C1 segment of cervical spinal cord (tissue), 14 donors: ENCODE measurements around the gene RGS13.

Experiments used
- DNase-seq, 14 donors: peaks; one replicate each; lab custom pipeline; 2025; lab: John Stamatoyannopoulos, UW

RGS13 gene, protein sequence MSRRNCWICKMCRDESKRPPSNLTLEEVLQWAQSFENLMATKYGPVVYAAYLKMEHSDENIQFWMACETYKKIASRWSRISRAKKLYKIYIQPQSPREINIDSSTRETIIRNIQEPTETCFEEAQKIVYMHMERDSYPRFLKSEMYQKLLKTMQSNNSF

DNA sequence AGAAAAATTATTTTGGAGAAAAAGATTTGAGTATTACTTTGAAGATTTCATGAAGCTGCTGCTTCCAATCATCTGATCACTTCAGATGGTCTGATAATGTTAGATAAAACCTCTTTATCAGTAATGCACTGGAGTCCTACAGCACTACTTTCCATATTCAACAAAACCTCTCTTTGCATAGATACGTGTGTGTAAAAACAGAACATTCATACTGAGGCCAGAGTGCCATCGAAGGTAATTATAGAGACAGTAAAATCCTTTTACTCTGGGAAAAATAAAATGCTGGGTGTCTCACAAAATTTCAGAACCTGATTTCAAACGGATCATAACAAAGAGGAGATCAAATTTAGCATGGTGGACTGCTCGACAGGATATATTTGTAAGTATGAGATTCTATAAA, at the start of gene RGS13:
Gene RGS13, plus strand, starts transcription at position 209 of the 400 bp plus-strand sequence. CDS start 8,188 bp downstream, outside the sequence.
- DNase-seq = no peak

DNA sequence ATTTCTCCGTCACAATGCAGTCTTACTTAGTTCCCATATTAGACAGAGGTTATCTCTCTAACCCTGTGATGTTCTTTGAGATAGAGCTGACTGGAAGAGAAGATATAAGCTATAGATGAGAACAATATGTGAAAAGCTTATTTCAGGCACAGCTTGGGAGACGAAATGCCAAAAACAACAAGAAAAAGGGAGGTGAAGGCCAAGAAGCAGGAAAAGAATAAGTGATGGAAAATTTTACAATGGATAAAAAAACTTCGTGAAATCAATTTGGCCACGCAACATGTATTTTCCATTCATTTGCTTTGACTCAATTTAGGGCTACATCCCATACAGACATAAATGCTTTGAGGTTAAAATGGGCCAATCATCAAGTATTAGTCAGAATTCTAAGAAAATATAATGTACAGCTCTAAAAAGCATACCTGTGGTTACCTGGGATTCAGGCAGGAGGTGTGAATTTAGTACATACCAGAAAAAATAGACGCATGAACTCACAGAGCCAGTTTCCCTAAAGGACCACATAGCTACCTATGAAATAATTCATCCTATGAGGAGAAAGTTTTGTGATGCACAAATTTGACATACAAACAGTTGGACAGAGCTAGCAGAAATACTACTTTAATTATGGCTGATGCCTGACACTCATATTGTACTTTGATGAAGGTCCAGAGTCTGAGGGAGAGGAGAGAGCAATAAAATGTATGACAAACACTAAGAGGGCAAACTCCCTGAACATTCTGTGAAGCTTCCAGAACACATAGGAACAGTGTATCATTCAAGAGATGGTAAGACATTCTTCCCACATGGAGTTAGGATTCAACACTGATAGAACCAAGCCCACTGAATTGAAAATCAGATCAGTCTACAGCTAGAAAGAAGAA, 48.3 kb upstream of the RGS13 start:
- no peak for DNase-seq

DNA sequence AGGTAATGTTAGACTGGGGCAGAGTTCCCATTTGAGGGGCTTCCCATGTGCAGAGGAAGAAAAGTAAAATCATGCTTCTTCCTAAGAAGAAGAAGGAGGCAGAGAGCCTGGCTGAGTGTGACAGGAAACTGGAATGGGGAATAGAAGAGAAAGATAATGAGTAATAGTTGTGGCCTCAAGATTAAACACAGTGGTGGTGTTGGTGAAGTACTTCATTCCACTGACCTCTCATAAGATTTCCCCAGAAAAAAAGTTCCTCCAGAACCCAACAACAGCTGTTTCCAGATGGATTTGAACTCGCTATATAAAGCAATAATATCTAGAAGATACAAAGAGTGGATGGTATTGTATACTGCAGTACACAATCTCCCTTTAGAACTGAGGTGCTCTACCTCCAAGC, 47.4 kb upstream of the RGS13 start:
- DNase-seq = no peak

DNA sequence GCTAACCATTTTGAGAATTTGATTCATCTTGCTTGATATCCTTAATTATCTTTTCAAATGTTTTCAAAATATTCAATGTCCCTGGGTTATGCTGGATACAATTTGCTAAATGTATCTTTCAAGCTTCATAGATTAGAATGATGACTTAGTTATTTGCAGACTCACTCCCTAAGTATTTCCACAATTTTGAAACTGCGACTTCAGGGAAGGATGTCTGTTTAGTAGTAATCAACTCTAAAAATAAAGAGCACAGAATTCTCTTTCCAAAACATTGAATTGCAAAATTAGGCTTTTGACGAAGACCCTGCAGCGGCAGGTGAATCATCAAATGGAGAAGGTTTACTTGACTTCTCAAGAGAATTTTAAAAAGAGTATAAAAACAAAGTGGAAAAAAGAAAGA, 46.1 kb upstream of the RGS13 start:
- DNase-seq = no peak

DNA sequence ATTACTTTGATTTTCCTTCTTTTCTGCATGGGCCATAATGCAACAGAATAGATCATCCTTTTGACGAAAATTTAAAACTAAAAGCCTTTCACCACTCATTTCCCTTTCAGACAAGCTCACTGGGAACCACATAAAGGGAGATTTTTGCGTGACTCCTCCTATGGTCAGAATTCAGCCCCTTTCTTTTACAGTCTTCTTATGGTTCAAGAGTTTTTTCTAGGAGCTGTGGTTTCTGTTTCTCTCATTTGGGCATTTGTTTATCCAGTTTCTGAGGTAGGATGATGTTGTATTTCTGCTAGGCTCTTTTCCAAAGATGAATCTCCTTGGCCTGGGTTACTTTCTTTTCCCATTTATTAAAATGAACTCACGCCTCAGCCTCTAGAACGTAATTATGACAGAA, 43.4 kb upstream of the RGS13 start:
- no peak for DNase-seq

DNA sequence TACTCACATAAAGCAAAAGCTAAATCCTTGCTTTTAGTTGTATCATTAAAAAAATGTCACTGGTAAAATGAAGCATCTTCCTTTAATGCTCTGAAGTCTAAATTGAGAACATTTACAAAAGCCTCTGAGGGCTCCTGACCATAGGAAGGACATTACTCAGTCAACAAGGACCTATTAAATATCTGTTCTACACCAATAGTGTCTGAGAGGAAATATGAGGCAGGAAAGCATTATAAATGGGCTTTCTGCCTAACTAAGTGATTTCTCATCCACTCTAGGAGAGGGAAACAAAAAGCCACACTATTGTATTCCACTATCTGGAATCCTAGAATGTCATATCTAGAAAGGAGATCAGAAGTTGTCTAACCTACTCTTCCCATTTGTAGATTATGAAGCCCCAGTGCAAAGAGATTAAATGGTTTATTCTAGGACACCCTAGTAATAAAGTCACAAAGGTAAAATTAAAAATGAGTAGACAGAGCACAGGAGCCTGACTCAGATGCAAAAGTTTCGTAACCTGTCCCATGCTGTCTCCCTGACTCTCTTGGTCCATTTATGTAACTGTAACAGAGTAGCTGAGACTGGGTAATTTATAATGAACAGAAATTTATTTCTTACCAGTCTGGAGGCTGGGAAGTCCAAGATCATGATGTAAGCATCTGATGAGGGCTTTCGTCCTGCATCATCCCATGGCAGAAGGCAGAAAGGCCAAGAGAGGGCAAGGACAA, 42.8 kb upstream of the RGS13 start:
- no peak for DNase-seq

DNA sequence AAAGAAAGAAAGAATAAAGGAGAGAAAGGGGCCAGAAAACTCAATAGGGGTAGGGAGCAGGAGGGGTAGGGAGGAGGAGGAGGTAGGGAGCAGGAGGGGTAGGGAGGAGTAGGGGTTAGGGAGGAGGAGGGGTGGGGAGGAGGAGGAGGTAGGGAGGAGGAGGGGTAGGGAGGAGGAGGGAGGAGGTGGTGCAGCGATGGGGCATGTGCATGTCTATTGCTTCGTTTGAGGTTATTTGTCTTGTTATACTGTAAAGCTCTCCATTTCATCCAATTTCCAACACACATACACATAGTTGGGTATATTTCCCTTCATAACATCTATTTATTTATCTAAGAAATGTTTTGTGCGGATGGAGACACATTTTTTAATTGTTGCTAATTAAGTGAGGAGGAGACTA, 40.6 kb upstream of the RGS13 start:
- no peak for DNase-seq

DNA sequence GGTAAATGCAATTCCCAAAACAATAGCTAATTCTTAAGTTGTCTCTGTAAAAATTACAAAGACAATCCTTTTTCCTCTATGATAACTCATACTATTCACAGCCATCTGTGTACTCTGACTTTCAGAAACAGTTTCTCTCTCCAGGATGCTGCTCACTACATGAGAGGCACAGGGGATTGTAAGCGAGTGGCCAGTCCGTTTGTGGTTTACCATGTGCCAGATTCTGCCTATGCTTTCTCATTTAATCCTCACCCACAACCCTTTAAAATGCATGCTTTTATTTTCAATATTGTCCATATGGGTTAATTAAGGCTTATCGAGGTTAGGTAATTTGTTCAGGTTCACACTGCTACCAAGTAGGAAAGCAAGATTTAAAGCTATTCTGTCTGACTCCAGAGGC, 37.4 kb upstream of the RGS13 start:
- DNase-seq = no peak

DNA sequence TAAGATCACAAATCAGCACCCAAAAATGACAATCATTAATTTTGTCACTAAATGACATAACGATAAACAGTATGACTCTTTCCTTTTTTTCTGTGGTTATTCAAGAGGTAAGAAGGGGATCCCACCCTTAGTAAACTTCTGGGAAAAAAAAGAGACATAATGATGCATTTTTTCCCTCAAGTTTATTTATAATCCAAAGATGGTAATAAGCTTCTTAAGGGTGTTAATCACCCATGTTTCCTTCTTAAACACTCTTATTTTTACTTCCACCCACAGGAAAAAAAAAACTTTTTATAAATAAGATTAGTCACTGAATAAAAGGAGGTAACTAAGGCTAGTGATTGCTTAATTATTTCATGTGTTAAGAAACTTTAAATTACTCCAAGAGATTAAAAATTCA, 35.7 kb upstream of the RGS13 start:
- no peak for DNase-seq

DNA sequence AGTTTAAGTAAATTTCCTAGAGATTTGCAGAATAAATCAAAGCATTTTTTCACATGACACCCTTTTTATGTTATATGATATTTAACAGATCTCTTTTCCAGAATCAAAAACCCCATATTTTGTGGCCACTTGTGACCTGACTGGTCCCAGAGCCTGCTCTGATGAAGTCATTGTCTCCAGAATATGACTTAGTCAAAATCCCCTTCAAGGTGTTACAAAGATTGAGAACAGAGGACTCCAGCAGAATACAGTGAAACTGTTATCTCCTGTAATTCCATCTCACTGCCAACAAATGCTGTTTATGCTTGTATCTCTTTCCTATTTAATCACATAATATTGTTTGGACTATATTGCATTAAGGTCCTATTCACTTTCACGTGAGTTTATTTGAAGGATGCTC, 34.8 kb upstream of the RGS13 start:
- no peak for DNase-seq

DNA sequence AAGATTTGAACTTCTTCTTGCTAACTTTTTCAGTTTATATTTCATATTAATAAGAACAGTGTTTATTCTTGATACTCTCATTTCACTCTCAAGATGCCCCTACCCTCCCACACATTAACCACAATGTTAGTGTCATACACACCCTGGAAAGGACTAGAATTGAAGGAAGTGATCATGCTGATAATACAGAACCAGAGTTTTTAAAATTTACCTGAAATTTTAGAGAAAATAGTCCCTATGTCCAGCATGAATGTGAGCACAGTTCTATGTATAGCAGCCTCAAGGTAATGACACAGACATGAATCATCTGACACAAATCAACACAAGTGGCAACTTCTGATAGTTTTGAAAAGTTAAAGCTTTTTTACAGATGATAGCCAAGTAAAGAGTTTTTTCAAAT, 34.4 kb upstream of the RGS13 start:
- no peak for DNase-seq

DNA sequence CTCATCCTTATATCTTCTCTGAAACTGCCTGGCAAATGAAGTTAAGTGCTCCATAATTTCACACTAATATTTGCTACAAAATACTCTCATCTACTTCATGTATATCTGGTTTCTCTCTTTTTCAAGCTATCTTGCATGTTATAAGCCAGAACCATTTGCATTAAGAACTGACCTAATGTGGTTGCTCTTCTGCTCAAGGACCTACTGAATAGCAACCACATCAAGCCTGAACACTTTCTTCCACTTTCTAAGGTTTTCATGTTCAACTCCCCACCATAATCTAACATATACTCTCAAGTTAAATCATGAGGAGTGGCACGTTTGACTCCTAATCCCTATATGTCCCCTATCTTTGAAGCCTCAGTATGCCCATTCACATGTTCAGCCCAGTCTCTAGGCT, 33.2 kb upstream of the RGS13 start:
- no peak for DNase-seq

DNA sequence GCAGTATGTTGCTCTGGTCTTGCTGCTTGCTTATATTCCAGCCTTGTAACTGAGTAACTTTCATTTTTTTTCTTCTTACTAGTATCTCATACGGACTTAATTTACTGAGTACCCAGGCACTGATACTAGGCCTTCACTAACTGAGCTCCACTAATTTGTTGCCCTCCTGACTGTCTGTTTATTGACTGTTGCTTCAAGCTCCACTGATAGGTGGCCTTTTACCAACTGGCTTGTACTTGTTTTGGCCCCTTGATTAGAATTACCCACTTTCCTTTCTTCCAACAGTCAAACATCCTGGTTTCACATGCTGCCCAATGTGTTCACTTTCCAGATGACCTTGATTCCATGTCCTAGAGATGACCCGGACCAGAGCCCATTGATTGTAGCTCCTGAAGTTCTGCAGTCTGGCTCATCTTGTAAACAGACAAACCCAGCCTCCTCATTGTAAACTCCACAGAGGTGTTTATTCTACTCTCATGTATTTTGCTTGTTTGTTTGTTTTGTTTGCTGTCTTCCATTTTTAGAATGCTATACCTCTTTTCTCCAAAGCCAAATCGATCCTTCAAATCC, 32.6 kb upstream of the RGS13 start:
- DNase-seq = no peak

DNA sequence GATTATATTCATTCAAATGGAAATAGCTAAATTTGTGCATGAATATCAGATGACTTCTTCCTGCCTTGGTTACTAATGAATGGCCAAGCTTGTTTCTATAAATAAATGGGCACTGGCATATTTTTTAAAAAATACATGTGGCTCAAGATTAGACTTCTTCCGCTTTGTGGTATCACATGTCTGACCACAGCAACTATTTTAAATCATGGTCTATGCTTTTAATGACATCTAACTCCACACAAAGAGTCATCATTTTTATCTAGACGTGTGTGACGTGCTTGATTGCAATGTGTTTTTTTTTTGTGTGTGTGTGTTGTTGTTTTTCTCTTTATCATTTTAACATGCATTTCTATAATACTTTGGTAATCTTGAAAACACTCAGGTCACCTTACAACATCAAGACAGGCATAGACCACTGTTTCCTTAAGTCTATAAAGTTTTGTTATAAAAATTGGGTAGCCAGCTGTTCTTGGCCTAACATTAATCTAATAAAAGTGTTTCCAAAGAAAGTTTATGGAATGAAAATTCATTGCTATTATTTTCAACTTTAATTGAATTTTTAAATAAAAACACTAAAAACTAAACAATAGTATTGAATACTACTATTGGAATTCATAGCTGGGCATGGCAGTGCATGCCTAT, 30.8 kb upstream of the RGS13 start:
- DNase-seq = no peak

DNA sequence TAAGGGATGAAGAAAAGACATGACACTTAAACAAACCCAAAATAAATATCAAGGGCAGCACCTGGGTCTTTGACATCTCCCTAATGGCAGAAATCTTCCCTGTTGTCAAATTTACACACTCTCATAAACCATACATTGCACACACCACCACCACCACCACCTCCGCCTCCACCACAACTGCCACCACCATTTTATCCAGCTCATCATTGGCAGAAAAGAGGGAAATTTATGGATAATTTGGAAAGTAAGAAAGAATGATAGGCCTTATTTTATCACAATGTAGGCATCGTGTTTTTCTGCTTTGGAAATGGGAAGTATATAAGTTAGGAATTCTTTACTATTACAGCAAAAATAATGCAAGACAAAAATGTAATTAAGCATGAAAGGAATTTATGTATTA, 27.3 kb upstream of the RGS13 start:
- no peak for DNase-seq

DNA sequence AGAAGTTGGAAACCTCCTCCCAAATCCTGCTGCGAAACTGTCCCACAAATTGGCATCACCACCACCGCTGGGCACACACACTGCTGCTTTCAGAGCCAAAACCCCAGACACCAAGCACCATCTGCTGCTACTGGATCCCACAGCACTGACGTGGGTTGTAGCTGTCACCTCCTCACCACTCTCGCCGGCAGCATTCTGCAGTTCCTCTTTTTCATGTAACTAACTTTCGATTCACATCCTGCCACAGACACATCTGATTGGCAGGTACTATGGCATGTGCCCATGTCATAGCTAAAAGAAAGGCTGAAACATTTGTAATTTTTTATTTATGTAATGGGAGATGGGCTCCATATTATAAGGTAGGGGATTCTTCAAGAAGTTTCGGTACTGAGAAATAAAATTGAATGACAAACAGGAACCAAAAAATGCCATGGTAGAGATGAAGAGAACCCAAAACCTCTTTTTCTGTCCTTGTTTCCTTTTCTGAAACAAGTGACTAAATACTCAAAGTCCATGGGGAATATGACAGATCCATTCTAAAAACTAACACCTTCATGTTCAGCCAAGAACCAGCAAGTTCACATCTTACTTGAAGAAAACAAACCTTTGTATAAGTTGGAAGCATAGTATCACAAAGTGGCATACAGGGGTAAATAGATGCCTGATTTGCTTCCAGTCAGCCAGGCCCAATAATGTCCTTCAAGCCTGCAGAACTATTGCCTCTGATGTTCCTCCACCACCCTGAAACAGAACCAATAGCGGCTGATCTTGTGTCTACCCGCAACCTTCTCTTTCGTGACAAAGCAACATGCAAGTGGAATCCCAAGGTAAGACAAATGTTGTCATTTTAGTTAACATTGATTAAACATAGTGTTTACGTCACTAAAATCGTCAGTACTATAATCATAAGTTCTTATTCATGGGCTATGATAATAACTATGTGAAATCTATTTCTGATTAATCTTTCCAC, 26.6 kb upstream of the RGS13 start:
- DNase-seq = peak in 7 of 14 donors; percentile 6 to 33 (median 23)

DNA sequence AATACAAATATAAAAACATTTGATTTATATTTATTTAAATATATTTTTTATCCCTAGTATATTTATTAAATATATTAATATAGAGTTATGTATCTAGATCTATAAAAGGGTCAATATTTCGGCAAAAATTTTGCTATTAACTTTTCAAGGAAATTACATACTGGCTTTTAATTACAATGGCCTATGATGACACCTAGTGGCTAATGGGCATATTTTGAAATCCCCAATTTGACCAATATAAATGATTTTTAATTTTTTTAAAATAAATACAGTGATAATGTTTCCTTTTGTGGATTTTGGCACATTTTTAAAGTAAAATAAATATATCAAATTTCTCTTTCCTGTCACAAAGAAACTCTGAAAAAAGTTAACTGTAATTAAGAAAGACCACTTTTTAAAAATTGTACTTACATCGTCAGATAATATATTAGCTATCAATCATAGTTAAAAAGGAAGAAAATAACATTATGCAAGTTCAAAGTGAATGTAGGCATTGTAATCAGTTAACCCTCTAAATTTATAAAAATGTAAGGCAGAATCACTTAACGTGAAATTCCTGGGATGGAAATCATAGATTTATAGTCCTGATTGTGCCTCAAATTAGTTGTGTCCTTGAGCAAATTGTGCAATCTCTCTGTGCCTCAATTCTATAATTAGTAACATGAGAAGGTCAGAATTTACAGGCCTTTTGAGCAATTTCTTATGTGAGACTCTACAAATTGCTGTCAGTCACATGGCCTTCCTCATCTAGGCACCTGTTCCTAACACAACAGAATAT, 25.6 kb upstream of the RGS13 start:
- DNase-seq = no peak

DNA sequence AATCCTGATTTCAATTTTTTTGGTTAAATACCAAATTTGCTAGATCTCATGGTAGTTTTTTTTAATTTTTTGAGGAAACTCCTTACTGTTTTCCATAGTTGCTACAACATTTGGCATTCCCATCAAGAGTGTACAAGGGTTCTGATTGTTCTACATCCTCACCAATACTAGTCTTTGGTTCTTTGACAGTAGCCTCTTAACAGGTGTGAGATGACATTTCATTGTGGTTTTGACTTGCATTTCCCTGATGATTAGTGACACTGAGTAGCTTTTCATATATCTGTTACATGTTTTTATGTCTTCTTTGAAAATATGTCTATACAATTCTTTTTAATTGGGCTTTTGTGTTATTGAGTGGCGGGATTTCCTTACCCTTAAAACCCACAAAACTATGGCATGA, 20.9 kb upstream of the RGS13 start:
- no peak for DNase-seq

DNA sequence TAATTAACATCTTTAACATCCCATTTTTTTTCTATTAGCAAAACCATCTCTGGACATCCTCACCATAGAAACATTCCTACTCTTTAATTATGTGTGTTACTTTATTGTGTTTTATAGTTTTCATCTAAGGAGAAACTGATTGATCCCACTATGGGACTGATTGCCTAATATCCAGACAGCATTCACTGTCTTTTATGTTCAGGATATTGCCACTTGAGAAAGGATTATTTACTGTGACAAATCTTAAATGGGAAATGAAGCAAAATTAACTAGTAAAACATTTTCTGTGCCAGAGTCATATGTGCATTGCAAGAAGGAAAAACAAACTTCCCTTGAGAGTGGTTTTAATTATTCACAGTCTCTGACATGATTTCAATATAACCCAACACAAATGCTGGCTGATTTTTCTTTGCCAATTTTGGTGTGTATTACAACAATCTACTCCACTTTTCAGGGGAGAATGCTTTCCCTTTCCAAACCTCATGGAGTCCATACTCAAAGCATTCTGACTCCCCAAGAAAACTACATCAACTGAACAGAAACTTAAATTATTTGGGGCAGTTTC, 15.8 kb upstream of the RGS13 start:
- no peak for DNase-seq
